ENCODE data around the gene TTLL3.
A peak's percentile ranks its signal among the peaks of the same experiment; 100 is the strongest.
"Not testable (repeated sequence)": the region's sequence is repeated elsewhere in the genome, so short reads cannot be mapped to it uniquely, and the experiment has no call there.

Gene TTLL3

GRCh38 chr3:9861626-9862130 lies 51.6 kb downstream of the TTLL3 start:
- ChIA-PET POLR2A (no interaction called here), CTCF (interaction anchor here (1.0 kb wide), 1 partner anchor 13 kb away, joined by 3 read pairs; no protein-coding TSS in a partner anchor)
- DNase-seq (ENCODE audit: extremely low spot score): no peak
- TF ChIP-seq CTCF (IDR thresholded peaks at IDR 0.05; ENCODE audit: control extremely low read depth, extremely low read depth, low read depth, missing control alignments): no peak

- peak; percentile 67 for DNase-seq (ENCODE audit: extremely low spot score)
- CTCF ChIA-PET: no interaction called here
- POLR2A ChIA-PET: no interaction called here
- TF ChIP-seq CTCF (IDR thresholded peaks at IDR 0.05; ENCODE audit: control extremely low read depth, extremely low read depth, low read depth, missing control alignments): peak; percentile 30
These were observed 52.5 kb downstream of the TTLL3 start for GRCh38 chr3:9862391-9863057.

- no peak for DNase-seq (ENCODE audit: extremely low spot score)
- TF ChIP-seq CTCF (IDR thresholded peaks at IDR 0.05; ENCODE audit: control extremely low read depth, extremely low read depth, low read depth, missing control alignments): no peak
- POLR2A ChIA-PET: no interaction called here
- CTCF ChIA-PET: no interaction called here
These were observed 53.2 kb downstream of the TTLL3 start for GRCh38 chr3:9863058-9863772.

- no peak for TF ChIP-seq CTCF (IDR thresholded peaks at IDR 0.05; ENCODE audit: control extremely low read depth, extremely low read depth, low read depth, missing control alignments)
- POLR2A ChIA-PET: no interaction called here
- CTCF ChIA-PET: interaction anchor here (0.8 to 1.2 kb wide), 3 partner anchors 68 to 456 kb away, joined by 3 to 4 read pairs (median 3); partner anchors contain the start of gene SEC13
- DNase-seq (ENCODE audit: extremely low spot score): no peak
These were observed 54.3 kb downstream of the TTLL3 start for GRCh38 chr3:9864200-9864927.

GRCh38 chr3:9865125-9865637 lies 55.1 kb downstream of the TTLL3 start:
- DNase-seq (ENCODE audit: extremely low spot score); POLR2A ChIA-PET: not testable (repeated sequence)
- CTCF ChIA-PET: interaction anchor here (0.8 to 1.2 kb wide), 3 partner anchors 67 to 455 kb away, joined by 3 to 4 read pairs (median 3); partner anchors contain the start of gene SEC13

- DNase-seq (ENCODE audit: extremely low spot score): no peak
- TF ChIP-seq CTCF (IDR thresholded peaks at IDR 0.05; ENCODE audit: control extremely low read depth, extremely low read depth, low read depth, missing control alignments): no peak
- ChIA-PET CTCF (interaction anchor here (1.1 to 1.9 kb wide), 2 partner anchors 9 to 66 kb away, joined by 3 to 5 read pairs; no protein-coding TSS in a partner anchor), POLR2A (no interaction called here)
These were observed 56.6 kb downstream of the TTLL3 start for GRCh38 chr3:9866639-9867038.
